Nephron (organoid): ENCODE data around the gene MVD.

Source experiments
- H3K27ac Mint-ChIP-seq, 3 experiments: 2 replicates each; pipeline ENCODE4 v1.8.0; 2020; ENCODE audit warnings: mixed read lengths in 3 of 3, mild to moderate bottlenecking in 2 of 3, moderate library complexity in 1 of 3
- H3K27me3 Mint-ChIP-seq: 2 replicates; pipeline ENCODE4 v1.8.0; 2021; ENCODE audit warnings: low read depth, mild to moderate bottlenecking, moderate library complexity, mixed read lengths
- H3K36me3 Mint-ChIP-seq: 2 replicates; pipeline ENCODE4 v1.8.0; 2020; ENCODE audit warnings: low read depth, mixed read lengths
- H3K4me1 Mint-ChIP-seq: 2 replicates; pipeline ENCODE4 v1.8.0; 2020; ENCODE audit warnings: mixed read lengths
- H3K4me3 Mint-ChIP-seq, 3 experiments: 2 replicates each; pipeline ENCODE4 v1.8.0; 2020; ENCODE audit warnings: mild to moderate bottlenecking in 3 of 3, mixed read lengths in 3 of 3, moderate library complexity in 2 of 3
- H3K9me3 Mint-ChIP-seq: 2 replicates; pipeline ENCODE4 v1.8.0; 2020; ENCODE audit warnings: mixed read lengths
- CTCF ChIP-seq, 3 experiments: fragments of 200-600 bp; sonication (generic); IDR thresholded peaks; one replicate each; pipeline ENCODE4 v1.5.0; 2021; ENCODE audit warnings: antibody characterized with exemption in 3 of 3; ENCODE audit not compliant: unreplicated experiment in 3 of 3

The MVD gene

GRCh38 chr16:88706229-88706964 is 43.5 kb upstream of the MVD start, which contains the start of the genes CTU2 and RNF166:
CTU2 (plus strand) TSS chr16:88706503; CDS start chr16:88706531, 28 bp downstream.
RNF166 (minus strand) TSS chr16:88706408; CDS start chr16:88706325, 83 bp downstream.
- H3K4me1 Mint-ChIP-seq = peaks cover 20% of the 10 kb centered on the region
- H3K27ac Mint-ChIP-seq = peak within 1 kb of the TSS in 1 of 3 experiments; percentile 67
- TF ChIP-seq CTCF (IDR thresholded peaks at IDR 0.05; ENCODE audit: unreplicated experiment in 3 of 3) = no peak
- no peaks in the 10 kb centered on the region for H3K36me3 Mint-ChIP-seq
- no peaks in the 10 kb centered on the region for H3K27me3 Mint-ChIP-seq
- no peaks in the 10 kb centered on the region for H3K9me3 Mint-ChIP-seq
- peak within 1 kb of the TSS; percentile 84 to 88 (median 85) for H3K4me3 Mint-ChIP-seq

GRCh38 chr16:88705801-88706228 is 42.9 kb upstream of the MVD start:
- Mint-ChIP-seq H3K27me3 (no peaks in the 10 kb centered on the region), H3K4me1 (peaks cover 20% of the 10 kb centered on the region), H3K4me3 (peak overlapping the region; percentile 80 to 85 (median 84)), H3K36me3 (no peaks in the 10 kb centered on the region), H3K27ac (no peak overlapping the region), H3K9me3 (no peaks in the 10 kb centered on the region)
- TF ChIP-seq CTCF (IDR thresholded peaks at IDR 0.05; ENCODE audit: unreplicated experiment in 3 of 3) = no peak

GRCh38 chr16:88705076-88705684 is 42.3 kb upstream of the MVD start:
- no peak for TF ChIP-seq CTCF (IDR thresholded peaks at IDR 0.05; ENCODE audit: unreplicated experiment in 3 of 3)
- peaks cover 20% of the 10 kb centered on the region for H3K4me1 Mint-ChIP-seq
- H3K4me3 Mint-ChIP-seq = peak overlapping the region; percentile 80 to 85 (median 84)
- H3K36me3 Mint-ChIP-seq = no peaks in the 10 kb centered on the region
- no peaks in the 10 kb centered on the region for H3K27me3 Mint-ChIP-seq
- peak overlapping the region in 1 of 3 experiments; percentile 67 for H3K27ac Mint-ChIP-seq
- no peaks in the 10 kb centered on the region for H3K9me3 Mint-ChIP-seq

GRCh38 chr16:88703486-88704309 is 40.8 kb upstream of the MVD start:
- Mint-ChIP-seq H3K4me1 (peaks cover 20% of the 10 kb centered on the region), H3K4me3 (peak overlapping the region; percentile 80 to 85 (median 84)), H3K27me3 (no peaks in the 10 kb centered on the region), H3K9me3 (no peaks in the 10 kb centered on the region), H3K27ac (peak overlapping the region in 1 of 3 experiments; percentile 34), H3K36me3 (no peaks in the 10 kb centered on the region)
- no peak for TF ChIP-seq CTCF (IDR thresholded peaks at IDR 0.05; ENCODE audit: unreplicated experiment in 3 of 3)

- Mint-ChIP-seq H3K4me3 (peak overlapping the region; percentile 55 to 75 (median 65)), H3K9me3 (no peaks in the 10 kb centered on the region), H3K4me1 (peaks cover 19% of the 10 kb centered on the region), H3K27me3 (no peaks in the 10 kb centered on the region), H3K27ac (no peak overlapping the region), H3K36me3 (no peaks in the 10 kb centered on the region)
- no peak for TF ChIP-seq CTCF (IDR thresholded peaks at IDR 0.05; ENCODE audit: unreplicated experiment in 3 of 3)
Measured at GRCh38 chr16:88702371-88703210, 39.7 kb upstream of the MVD start.
